Measurements from ENCODE around the gene PLIN4.

Gene PLIN4

DNA sequence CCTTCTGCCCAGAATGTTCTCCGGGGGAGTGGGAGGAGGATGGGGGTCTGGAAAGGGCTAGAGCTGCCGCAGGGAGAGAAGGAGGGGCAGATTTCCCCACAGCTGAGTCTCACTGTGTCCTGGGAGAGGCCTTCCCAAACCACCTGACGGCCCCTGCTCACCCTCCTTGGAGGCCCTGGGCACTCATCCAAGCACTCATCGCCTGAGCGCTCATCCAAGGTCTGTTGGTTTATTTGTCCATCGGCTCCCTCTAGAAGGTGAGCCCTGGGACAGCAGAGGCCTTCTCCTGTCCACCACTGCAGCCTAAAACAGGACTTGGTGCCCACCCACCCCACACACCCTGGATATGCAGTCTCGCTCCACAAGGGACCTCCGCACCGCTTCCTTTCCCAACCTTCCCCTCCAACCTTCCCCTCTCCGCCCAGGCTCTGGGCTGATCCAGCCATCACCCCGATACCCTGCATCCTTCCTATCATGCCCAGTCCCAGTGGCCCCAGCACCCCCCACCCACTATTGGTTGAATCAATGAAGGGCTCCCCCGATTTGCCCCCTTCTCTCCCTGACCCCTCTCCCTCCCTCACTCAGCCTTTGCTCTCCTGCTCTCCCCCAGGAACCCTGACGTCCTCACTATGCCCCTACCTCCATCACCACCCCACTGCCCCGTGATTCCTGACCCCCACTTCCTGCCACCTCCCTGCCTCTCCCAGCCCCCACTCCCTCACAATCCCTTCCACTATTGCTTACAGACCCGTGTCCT, 62.4 kb downstream of the PLIN4 start:
- Histone ChIP-seq H3K4me1 (ENCODE audit: control insufficient read depth in 1 of 2, insufficient read depth in 2 of 2, low read length in 2 of 2) (peaks cover 0 to 26% of the 10 kb centered on the region in 2 donors), H3K36me3 (ENCODE audit: control insufficient read depth in 1 of 2, insufficient read depth in 2 of 2, low read length in 2 of 2) (peaks cover 10 to 34% of the 10 kb centered on the region in 2 donors), H3K27ac (ENCODE audit: low read length) (peak overlapping the region; percentile 77), H3K9me3 (ENCODE audit: control insufficient read depth in 1 of 2, low read length in 2 of 2) (no peaks in the 10 kb centered on the region), H3K27me3 (ENCODE audit: low read depth, low read length) (no peaks in the 10 kb centered on the region), H3K4me3 (ENCODE audit: low read depth in 1 of 2, low read length in 2 of 2) (peak overlapping the region; percentile 68 to 74)

GRCh38 chr19:4454747-4455718, 63.3 kb downstream of the PLIN4 start:
- Histone ChIP-seq H3K9me3 (ENCODE audit: control insufficient read depth in 1 of 2, low read length in 2 of 2) (no peaks in the 10 kb centered on the region), H3K36me3 (ENCODE audit: control insufficient read depth in 1 of 2, insufficient read depth in 2 of 2, low read length in 2 of 2) (peaks cover 10 to 41% of the 10 kb centered on the region in 2 donors), H3K27me3 (ENCODE audit: low read depth, low read length) (no peaks in the 10 kb centered on the region), H3K27ac (ENCODE audit: low read length) (no peak overlapping the region), H3K4me1 (ENCODE audit: control insufficient read depth in 1 of 2, insufficient read depth in 2 of 2, low read length in 2 of 2) (peaks cover 0 to 26% of the 10 kb centered on the region in 2 donors), H3K4me3 (ENCODE audit: low read depth in 1 of 2, low read length in 2 of 2) (peak overlapping the region in 1 of 2 donors; percentile 68)

DNA sequence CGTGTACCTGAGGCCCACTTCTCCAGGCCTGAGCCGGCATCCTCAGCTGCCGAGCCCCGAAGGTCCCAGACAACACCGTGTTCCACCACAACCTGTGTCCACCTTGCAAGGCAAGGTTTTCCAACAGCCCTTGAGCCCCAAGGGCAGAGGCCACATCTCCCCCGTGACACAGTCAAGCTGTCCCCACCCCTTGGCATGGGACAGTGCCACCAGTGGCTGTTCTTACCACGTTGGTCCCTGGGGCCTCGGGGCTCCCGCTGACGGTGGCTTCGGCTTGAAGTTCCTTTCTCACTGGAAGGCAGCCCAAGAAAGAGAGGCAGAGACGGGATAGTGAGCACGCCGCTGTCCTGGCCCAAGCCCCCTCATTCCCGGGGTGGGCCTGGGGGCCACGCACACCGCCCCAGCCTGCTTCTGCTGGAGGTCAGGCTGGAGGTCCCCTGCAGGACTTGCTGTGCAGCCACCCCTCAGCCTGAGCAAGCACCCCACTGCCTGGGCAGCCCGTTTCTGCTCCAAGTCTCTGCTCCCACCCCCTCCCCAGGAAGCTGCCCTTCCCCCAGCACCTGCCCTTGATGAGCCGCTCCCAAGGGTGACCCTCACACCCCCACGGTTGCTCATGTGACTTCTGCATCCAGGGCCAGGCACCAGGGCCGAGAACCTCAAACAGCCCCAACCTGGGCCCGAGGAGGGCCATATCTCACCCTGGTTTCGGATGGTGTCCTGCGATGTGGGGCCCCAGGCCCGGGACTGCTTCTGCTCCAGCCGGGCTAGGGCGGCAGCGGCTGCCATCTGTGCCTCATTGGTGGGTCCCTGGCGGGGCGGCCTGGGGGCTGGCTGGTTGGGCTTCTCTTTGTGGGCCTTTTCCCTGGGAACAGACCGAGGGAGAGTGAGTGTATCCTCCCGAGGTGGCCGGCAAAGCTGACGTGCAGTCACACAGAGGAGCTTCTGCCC, 64.8 kb downstream of the PLIN4 start:
- Histone ChIP-seq H3K4me3 (ENCODE audit: low read depth in 1 of 2, low read length in 2 of 2) (no peak overlapping the region), H3K9me3 (ENCODE audit: control insufficient read depth in 1 of 2, low read length in 2 of 2) (no peaks in the 10 kb centered on the region), H3K4me1 (ENCODE audit: control insufficient read depth in 1 of 2, insufficient read depth in 2 of 2, low read length in 2 of 2) (peaks cover 0 to 37% of the 10 kb centered on the region in 2 donors), H3K27ac (ENCODE audit: low read length) (no peak overlapping the region), H3K36me3 (ENCODE audit: control insufficient read depth in 1 of 2, insufficient read depth in 2 of 2, low read length in 2 of 2) (peaks cover 21 to 55% of the 10 kb centered on the region in 2 donors), H3K27me3 (ENCODE audit: low read depth, low read length) (no peaks in the 10 kb centered on the region)

- Histone ChIP-seq H3K4me3 (ENCODE audit: low read depth in 1 of 2, low read length in 2 of 2) (no peak overlapping the region), H3K4me1 (ENCODE audit: control insufficient read depth in 1 of 2, insufficient read depth in 2 of 2, low read length in 2 of 2) (peaks cover 0 to 39% of the 10 kb centered on the region in 2 donors), H3K9me3 (ENCODE audit: control insufficient read depth in 1 of 2, low read length in 2 of 2) (no peaks in the 10 kb centered on the region), H3K27ac (ENCODE audit: low read length) (no peak overlapping the region), H3K36me3 (ENCODE audit: control insufficient read depth in 1 of 2, insufficient read depth in 2 of 2, low read length in 2 of 2) (peaks cover 27 to 66% of the 10 kb centered on the region in 2 donors), H3K27me3 (ENCODE audit: low read depth, low read length) (no peaks in the 10 kb centered on the region)
Measured at GRCh38 chr19:4452230-4452990, 65.9 kb downstream of the PLIN4 start.

Measured in muscle layer of duodenum (tissue), 2 donors.